DMS53 treated with DMSO at 0.1 percent for 48 hours (cell line): ENCODE data around the gene CXCL1.

Source experiments
- DNase-seq: peaks from one replicate; lab custom pipeline; 2025; ENCODE audit not compliant: unreplicated experiment; lab: John Stamatoyannopoulos, UW

CXCL1 gene

GRCh38 chr4:73869130-73870055, at the start of gene CXCL1:
Gene CXCL1 (plus strand): TSS chr4:73869393. CDS start chr4:73869471, 78 bp downstream.
- no peak for DNase-seq

GRCh38 chr4:73821325-73821724, 47.9 kb upstream of the CXCL1 start:
- DNase-seq: no peak

GRCh38 chr4:73822389-73822788, 46.8 kb upstream of the CXCL1 start:
- DNase-seq: no peak

- no peak for DNase-seq
These were observed 46.2 kb upstream of the CXCL1 start for GRCh38 chr4:73822812-73823504.

GRCh38 chr4:73823760-73824159, 45.4 kb upstream of the CXCL1 start:
- DNase-seq: no peak

GRCh38 chr4:73828956-73829355, 40.2 kb upstream of the CXCL1 start:
- DNase-seq: no peak

- no peak for DNase-seq
These were observed 37.6 kb upstream of the CXCL1 start for GRCh38 chr4:73831569-73831968.

GRCh38 chr4:73832651-73833237, 36.4 kb upstream of the CXCL1 start:
- no peak for DNase-seq

- no peak for DNase-seq
These were observed 32.6 kb upstream of the CXCL1 start, which contains the start of gene CXCL6 for GRCh38 chr4:73836373-73837279. Gene CXCL6 (plus strand): TSS chr4:73836678. CDS start chr4:73836751, 73 bp downstream.

- DNase-seq: no peak
These were observed 30.1 kb upstream of the CXCL1 start for GRCh38 chr4:73839071-73839470.

GRCh38 chr4:73839715-73840114, 29.5 kb upstream of the CXCL1 start:
- no peak for DNase-seq

- no peak for DNase-seq
These were observed 27.8 kb upstream of the CXCL1 start for GRCh38 chr4:73841243-73841925.

- no peak for DNase-seq
These were observed 26.5 kb upstream of the CXCL1 start for GRCh38 chr4:73842696-73843095.

- DNase-seq: no peak
These were observed 25.8 kb upstream of the CXCL1 start for GRCh38 chr4:73843369-73843768.

- no peak for DNase-seq
These were observed 24.8 kb upstream of the CXCL1 start for GRCh38 chr4:73844345-73844744.

- no peak for DNase-seq
These were observed 24.4 kb upstream of the CXCL1 start for GRCh38 chr4:73844806-73845205.

GRCh38 chr4:73847526-73848182, 21.5 kb upstream of the CXCL1 start:
- no peak for DNase-seq

GRCh38 chr4:73848183-73848777, 20.9 kb upstream of the CXCL1 start:
- DNase-seq: no peak
